DMS53 treated with DMSO at 0.1 percent for 48 hours (cell line): ENCODE data around the gene GTF2F2.

ENCODE experiments used
- DNase-seq: peaks from one replicate; lab custom pipeline; 2025; ENCODE audit not compliant: unreplicated experiment; lab: John Stamatoyannopoulos, UW

Gene GTF2F2

GRCh38 chr13:45209229-45209628, 88.9 kb downstream of the GTF2F2 start:
- DNase-seq = no peak

- DNase-seq = no peak
These were observed 95.2 kb downstream of the GTF2F2 start for GRCh38 chr13:45215392-45216077.

- DNase-seq = no peak
These were observed 95.9 kb downstream of the GTF2F2 start for GRCh38 chr13:45216193-45216592.

GRCh38 chr13:45218689-45219088, 98.4 kb downstream of the GTF2F2 start:
- no peak for DNase-seq

GRCh38 chr13:45219123-45219891, 99.0 kb downstream of the GTF2F2 start:
- DNase-seq = no peak

- no peak for DNase-seq
These were observed 99.6 kb downstream of the GTF2F2 start for GRCh38 chr13:45219938-45220375.

- DNase-seq = no peak
These were observed 100.1 kb downstream of the GTF2F2 start for GRCh38 chr13:45220403-45220802.

- no peak for DNase-seq
These were observed 102.2 kb downstream of the GTF2F2 start for GRCh38 chr13:45222516-45222915.

GRCh38 chr13:45222919-45223318, 102.6 kb downstream of the GTF2F2 start:
- no peak for DNase-seq

GRCh38 chr13:45224176-45224575, 103.9 kb downstream of the GTF2F2 start:
- DNase-seq = no peak

GRCh38 chr13:45225370-45225769, 105.1 kb downstream of the GTF2F2 start:
- DNase-seq = no peak

- DNase-seq = no peak
These were observed 105.7 kb downstream of the GTF2F2 start for GRCh38 chr13:45226024-45226423.

GRCh38 chr13:45228002-45228401, 107.7 kb downstream of the GTF2F2 start:
- no peak for DNase-seq

GRCh38 chr13:45229172-45229571, 108.9 kb downstream of the GTF2F2 start:
- no peak for DNase-seq

GRCh38 chr13:45231305-45231704, 111.0 kb downstream of the GTF2F2 start:
- DNase-seq = no peak

GRCh38 chr13:45231722-45232121, 111.4 kb downstream of the GTF2F2 start:
- no peak for DNase-seq

GRCh38 chr13:45232591-45232990, 112.3 kb downstream of the GTF2F2 start:
- DNase-seq = no peak

GRCh38 chr13:45238945-45239795, 118.9 kb downstream of the GTF2F2 start:
- DNase-seq = no peak

- DNase-seq = no peak
These were observed 119.8 kb downstream of the GTF2F2 start for GRCh38 chr13:45240143-45240542.

GRCh38 chr13:45242070-45242469, 121.8 kb downstream of the GTF2F2 start:
- no peak for DNase-seq

- no peak for DNase-seq
These were observed 122.2 kb downstream of the GTF2F2 start for GRCh38 chr13:45242524-45242923.

- no peak for DNase-seq
These were observed 122.8 kb downstream of the GTF2F2 start for GRCh38 chr13:45243077-45243476.
